ENCODE results near the gene TRAT1.
"Not testable (repeated sequence)": the region's sequence is repeated elsewhere in the genome, so short reads cannot be mapped to it uniquely, and the experiment has no call there.

TRAT1 gene, protein sequence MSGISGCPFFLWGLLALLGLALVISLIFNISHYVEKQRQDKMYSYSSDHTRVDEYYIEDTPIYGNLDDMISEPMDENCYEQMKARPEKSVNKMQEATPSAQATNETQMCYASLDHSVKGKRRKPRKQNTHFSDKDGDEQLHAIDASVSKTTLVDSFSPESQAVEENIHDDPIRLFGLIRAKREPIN

GRCh38 chr3:108822123-108822897 is at the start of gene TRAT1:
TRAT1 (plus strand) TSS chr3:108822786; CDS start chr3:108822928, 142 bp downstream.
- no peak for DNase-seq

- DNase-seq: no peak
Observed at GRCh38 chr3:108775649-108776048, 46.9 kb upstream of the TRAT1 start.

DNA sequence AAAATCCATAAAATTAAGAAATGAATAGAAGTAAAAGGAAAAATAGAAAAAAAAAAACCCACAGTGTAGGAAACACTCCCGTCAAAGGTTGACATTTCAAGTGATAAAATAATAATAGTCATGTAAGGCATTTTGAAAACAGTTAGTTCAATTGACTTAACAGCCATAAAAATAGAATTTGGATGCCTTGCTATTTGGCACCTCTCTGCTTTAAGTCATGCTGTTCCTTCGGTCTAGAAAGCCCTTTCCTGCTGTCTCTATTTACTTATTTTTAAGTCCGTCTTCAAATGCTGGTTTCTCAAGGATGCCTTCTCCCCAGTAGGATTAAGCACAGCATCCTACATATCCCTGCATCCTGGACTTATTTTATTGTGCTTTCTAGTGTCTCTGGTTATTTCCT is 43.1 kb upstream of the TRAT1 start:
- DNase-seq: no peak

DNA sequence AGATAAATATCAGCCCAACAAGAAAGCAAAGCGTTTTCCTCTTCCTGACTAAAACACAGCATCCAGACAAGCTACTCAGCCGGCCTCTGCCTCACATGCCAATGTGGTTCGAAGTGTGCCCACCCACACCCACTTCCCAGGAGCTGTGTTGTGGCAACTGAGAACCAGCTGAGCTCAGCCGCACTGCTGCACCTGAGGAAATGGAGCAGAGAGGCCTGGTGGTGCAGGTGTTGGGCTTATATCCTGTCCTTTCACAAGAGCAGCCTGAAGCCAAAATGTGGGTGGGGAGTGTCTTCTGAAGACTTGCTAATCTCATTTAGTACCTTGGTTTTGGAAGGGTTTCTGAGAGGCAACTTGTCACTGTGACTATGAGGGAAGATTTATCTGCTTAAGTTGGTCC is 42.4 kb upstream of the TRAT1 start:
- DNase-seq: no peak

DNA sequence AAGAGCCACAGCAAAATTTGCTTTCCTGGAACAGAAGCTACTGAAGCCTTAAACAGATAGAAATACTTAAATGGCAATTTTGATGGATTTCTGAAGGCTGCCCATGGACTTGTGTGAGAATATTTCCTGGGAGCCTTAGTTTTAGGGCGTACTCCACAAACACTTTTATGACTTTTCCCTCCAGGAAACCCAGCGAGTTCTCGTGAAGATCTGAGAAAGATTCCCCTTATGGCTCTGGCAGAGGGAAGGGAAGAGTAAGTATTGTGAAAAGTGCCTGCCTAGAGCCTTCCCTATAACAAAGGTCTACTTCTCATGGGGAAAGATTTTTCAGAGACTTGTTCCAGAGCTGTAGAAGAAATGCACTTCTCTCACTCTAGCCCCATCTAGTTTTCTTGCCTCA is 31.1 kb upstream of the TRAT1 start:
- DNase-seq: no peak

- DNase-seq: no peak
Observed at GRCh38 chr3:108804437-108804836, 18.1 kb upstream of the TRAT1 start.

GRCh38 chr3:108804966-108805365 is 17.6 kb upstream of the TRAT1 start:
- no peak for DNase-seq

- DNase-seq: no peak
Observed at GRCh38 chr3:108806316-108806715, 16.3 kb upstream of the TRAT1 start.

DNA sequence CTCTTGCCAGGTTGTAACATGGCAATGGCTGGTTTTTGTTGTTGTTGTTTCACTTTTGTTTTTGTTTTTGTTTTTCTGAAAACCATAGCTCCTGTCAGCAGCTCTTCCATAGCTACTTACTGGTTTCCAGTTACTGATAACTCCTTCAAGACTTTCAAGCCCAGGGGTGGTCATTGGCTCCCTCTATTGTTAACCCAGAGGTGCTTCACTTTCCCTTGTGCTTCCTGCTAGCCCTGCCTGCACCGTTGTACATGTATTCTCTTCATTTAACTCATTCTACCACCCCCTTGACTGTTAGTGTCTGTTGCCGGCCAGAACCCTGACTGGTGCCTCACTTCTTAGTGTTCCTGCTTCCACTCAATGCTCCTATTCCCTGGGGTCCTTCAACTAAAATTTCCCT is 4.2 kb upstream of the TRAT1 start:
- peak; percentile 34 for DNase-seq

DNA sequence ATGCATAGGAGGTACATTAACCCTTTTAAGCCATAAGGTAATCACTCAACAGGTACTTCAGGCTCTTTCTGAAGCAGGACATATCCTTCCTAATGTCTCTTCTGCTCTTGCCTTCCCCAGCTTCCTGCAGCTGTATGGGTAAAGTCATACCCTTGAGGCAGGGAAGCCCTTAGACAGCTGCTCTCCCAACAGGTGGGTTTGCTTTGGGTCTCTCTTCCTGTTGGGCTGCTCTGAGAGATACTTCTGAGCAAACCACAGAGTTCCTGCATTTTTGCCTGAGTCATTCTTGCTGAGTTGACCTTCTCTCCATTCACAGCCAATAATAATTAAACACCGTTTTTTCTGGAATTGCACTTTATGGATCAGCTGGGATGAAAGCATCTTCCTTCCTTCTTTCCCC is 2.0 kb upstream of the TRAT1 start:
- DNase-seq: peak; percentile 0

DNA sequence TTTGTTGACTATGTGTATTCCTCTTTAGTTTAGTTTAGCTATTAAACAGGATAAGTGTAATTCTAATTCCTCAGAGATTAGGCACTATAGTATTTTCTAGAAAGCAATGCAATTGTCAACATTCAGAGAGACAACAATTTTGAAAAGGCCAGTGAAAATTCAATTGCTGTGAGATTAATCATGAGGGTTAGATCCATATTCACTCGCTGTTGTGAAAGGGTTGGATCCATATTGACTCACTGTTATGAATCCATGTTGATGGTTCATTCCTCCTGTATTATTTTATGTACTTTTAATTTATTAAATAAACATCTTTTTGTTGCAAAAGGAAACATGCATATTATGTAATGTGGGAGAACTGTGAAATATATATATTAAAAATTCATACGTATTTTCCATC is 641 bp downstream of the TRAT1 start:
- no peak for DNase-seq

- DNase-seq: not testable (repeated sequence)
Observed at GRCh38 chr3:108823803-108824202, 1.2 kb downstream of the TRAT1 start.

DNA sequence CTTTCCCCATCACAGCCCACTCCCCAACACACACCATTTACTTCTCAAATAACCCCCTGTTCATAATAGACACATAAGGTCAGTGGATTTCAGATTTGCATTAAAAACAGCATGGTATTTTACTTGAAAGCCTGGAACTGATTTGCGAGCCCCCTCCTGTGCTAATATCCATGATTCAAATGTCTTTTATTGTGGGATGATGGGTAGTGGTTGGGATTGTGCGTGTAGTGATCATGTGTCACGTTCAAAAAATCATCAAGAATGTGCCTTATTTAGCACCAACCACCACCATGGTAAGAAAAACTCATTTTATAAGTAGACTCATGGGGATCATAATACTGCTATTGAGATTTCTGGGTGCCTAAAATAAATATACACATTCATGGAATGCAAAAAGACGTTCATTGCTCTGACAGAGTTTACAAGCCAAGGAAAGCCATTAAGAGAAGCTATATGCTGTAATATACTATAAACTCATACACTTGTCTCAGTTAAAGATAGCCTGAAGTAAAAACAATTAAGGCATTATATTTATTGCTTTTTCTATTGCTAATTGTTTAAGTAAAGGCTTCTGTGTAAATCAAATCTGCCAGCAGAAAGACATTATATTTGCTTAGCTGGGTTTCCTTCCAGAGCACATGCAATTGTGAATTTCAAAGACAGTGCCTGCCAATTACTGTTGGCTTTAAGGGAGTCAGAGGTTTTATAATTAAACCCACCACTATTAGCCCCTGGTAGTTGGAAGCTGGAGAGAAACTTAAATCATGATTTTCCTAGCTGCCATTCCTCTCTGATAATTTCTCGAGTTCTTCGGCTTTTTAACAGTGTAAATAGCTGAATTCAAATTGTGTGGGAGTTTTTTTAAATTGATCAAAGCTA is 4.0 kb downstream of the TRAT1 start:
- no peak for DNase-seq

- DNase-seq: no peak
Observed at GRCh38 chr3:108830381-108830780, 7.8 kb downstream of the TRAT1 start.

- no peak for DNase-seq
Observed at GRCh38 chr3:108830991-108831614, 8.5 kb downstream of the TRAT1 start.

- no peak for DNase-seq
Observed at GRCh38 chr3:108833611-108834010, 11.0 kb downstream of the TRAT1 start.

- DNase-seq: no peak
Observed at GRCh38 chr3:108834551-108834950, 12.0 kb downstream of the TRAT1 start.

GRCh38 chr3:108835101-108835500 is 12.5 kb downstream of the TRAT1 start:
- DNase-seq: no peak

GRCh38 chr3:108838436-108838835 is 15.8 kb downstream of the TRAT1 start:
- no peak for DNase-seq

DNA sequence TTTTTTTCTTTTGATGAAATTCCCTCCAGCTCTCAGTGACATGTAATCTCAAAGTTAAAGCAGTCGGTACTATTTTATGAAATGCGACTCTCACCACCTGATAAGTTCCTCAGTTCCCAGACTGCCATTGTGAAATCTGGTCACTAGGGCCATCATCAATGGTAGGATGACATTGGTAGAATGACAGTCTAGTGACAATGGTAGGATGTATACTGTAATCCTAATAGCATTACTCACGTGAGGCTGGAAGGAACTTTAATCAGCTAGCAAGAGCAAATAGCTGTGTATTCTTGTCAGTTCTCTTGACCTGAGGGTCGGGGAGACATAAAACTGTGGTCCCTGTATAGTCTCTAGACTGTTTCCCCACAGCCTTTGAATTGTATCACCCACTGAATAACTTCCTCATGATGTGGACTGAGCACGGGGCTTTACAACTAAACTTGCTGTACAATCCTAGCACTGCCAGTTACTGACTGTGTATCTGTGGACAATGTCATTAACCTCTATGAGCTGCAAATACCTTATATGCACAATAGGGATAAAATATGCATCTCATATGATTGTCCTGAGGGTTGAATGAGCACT is 23.2 kb downstream of the TRAT1 start:
- no peak for DNase-seq

DNA sequence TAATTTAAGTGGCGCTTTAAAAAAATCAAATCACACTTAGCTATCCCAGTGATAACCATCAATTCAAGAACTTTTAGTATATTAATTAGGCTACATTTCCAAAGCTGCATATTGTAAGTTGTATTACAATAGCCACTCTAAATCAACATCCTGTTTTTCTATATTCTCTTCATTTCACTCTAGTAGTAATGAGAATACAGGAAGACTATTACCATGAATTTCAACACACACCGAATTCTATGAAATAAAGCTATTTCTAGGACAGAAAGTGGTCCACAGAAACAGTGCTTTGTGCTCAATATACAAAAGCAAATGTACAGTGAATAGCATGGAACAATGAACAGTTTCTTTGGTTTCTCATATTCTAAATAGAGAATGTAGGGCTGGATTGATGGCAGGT is 24.6 kb downstream of the TRAT1 start:
- DNase-seq: no peak

GRCh38 chr3:108849075-108849474 is 26.5 kb downstream of the TRAT1 start:
- no peak for DNase-seq

DNA sequence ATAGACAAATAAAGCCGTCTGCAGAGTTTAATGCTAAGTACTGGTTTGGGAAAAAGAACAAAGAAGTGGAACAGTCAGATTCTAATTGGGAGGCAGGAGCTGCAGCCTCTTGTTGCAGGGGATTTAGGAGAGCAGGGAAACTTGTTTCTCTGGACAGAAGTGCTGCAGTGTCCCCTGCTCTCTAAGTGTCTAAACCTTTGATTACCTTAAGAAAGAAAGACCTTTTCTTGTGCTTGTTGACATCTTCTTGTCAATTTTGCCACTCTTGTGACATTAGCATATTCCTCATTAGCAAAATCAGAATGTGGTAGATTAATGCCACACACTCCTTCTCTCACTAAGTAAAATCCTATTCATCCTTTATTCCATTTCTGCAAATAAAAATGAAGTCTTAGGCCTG is 38.8 kb downstream of the TRAT1 start:
- DNase-seq: no peak
